ENCODE results near the gene SFR1.
"Not testable (repeated sequence)": the region's sequence is repeated elsewhere in the genome, so short reads cannot be mapped to it uniquely, and the experiment has no call there.

Gene SFR1

GRCh38 chr10:104155591-104155990 lies 33.6 kb downstream of the SFR1 start:
- TF ChIP-seq, protein P1, sequence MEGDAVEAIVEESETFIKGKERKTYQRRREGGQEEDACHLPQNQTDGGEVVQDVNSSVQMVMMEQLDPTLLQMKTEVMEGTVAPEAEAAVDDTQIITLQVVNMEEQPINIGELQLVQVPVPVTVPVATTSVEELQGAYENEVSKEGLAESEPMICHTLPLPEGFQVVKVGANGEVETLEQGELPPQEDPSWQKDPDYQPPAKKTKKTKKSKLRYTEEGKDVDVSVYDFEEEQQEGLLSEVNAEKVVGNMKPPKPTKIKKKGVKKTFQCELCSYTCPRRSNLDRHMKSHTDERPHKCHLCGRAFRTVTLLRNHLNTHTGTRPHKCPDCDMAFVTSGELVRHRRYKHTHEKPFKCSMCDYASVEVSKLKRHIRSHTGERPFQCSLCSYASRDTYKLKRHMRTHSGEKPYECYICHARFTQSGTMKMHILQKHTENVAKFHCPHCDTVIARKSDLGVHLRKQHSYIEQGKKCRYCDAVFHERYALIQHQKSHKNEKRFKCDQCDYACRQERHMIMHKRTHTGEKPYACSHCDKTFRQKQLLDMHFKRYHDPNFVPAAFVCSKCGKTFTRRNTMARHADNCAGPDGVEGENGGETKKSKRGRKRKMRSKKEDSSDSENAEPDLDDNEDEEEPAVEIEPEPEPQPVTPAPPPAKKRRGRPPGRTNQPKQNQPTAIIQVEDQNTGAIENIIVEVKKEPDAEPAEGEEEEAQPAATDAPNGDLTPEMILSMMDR (IDR thresholded peaks at IDR 0.05; ENCODE audit: control extremely low read depth, extremely low read depth, low read depth, missing control alignments), result no peak
- POLR2A ChIA-PET, result no interaction called here
- no peak for DNase-seq (ENCODE audit: extremely low spot score)
- CTCF ChIA-PET, result interaction anchor here (1.7 to 3.7 kb wide), 2 partner anchors 8 to 16 kb away, joined by 4 to 14 read pairs; no protein-coding TSS in a partner anchor

DNA sequence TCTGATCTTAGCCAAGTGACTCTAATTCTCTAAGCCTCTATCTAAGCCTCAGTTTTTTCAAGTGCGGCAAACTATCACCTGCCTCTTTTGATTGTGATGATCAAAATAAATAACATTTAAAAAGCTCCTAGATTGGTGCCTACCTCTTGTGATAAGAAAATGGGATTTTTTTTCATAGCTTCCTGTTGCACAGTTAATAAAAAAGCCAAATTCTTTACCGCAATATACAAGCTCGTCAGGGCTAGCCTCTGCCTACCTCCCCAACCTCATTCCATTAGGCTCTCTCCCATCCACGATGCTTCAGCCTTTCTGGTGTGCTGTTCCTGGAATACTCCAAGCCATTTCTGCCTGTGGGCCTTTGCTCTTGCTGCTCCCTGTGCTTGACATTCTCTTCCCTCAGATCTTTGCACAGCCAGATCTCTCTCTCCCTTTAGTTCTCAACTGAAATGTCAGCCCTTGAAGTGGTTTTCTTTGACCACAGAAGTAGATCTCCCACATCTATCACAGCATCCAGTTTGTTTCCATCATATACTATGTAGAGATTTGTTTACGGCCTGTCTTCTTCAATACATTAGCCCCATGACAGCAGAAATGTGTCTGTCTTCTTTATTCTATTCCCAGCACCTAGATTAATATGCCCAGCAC lies 48.8 kb downstream of the SFR1 start:
- ChIA-PET POLR2A (no interaction called here), CTCF (no interaction called here)
- no peak for DNase-seq (ENCODE audit: extremely low spot score)
- TF ChIP-seq, protein P1 (IDR thresholded peaks at IDR 0.05; ENCODE audit: control extremely low read depth, extremely low read depth, low read depth, missing control alignments), result no peak

- DNase-seq (ENCODE audit: extremely low spot score); POLR2A ChIA-PET: not testable (repeated sequence)
- CTCF ChIA-PET, result interaction anchor here (1.5 kb wide), 1 partner anchor 27 kb away, joined by 3 read pairs; no protein-coding TSS in a partner anchor
Observed at GRCh38 chr10:104174136-104174535, 52.2 kb downstream of the SFR1 start.
